NCI-H1436 treated with DMSO at 0.1 percent for 48 hours (cell line): ENCODE data around the gene PPM1L.

Experiments used
- DNase-seq: peaks from one replicate; lab custom pipeline; 2025; lab: John Stamatoyannopoulos, UW

The PPM1L gene

DNA sequence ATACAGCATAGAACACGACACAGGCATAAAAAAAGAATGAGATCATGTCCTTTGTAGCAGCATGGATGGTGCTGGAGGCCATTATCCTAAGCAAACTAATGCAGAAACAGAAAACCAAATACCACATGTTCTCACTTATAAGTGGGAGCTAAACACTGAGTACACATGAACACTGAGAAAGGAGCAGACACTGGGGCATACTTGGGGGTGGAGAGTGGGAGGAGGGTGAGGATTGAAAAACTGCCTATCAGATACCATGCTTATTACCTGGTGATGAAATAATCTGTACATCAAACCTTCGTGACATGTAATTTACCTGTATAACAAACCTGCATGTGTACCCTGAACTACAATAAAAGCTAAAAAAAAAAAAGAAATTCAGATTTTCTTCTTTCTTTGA lies 100.4 kb downstream of the PPM1L start:
- DNase-seq: no peak

DNA sequence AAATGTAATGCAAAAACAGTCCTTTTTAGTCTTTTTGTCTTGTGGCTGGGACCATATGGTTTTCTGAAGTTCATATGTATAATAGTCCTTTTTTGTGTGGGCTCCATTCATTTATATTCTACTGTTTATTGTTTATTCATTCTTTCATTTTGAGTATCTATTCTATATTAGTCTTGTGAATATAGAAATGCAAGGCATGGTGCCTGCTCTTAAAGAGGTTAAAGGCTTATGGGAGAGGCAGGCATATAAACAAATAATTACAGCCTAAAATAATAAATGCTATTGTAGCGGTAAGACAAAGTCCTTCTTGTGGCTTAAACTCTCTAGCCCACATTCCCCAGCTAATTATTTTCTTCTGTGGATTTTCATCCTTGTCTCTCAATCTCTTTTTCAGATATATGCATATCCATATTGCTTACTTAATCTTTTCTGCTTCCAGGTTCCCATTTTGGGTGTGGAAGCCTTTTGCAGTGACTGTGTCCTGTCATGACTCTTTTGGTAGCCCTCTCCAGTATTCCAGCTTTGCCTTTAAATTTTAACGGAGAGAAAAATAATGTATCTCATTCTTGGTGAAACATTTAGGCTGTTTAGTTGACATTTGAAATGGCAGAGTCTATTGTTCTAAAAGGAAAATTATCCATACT lies 101.6 kb downstream of the PPM1L start:
- no peak for DNase-seq

DNA sequence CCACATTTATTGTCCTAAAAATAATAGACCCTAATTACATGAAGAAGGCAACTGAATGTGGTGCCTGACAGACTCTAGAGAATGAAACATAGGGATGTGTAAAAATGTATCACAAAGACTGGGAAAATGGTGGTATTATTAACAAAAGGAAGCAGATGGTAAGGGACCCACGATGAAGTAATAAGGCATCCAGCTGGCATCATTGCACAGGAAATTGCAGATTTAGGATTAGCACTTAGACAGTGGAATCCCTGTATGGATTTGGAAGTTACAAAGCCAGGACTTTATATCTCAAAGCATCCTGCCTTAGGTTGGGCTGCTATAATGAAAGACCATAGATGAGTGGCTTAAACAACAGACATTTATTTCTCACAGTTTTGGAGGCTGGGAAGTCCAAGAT lies 104.3 kb downstream of the PPM1L start:
- DNase-seq: no peak

DNA sequence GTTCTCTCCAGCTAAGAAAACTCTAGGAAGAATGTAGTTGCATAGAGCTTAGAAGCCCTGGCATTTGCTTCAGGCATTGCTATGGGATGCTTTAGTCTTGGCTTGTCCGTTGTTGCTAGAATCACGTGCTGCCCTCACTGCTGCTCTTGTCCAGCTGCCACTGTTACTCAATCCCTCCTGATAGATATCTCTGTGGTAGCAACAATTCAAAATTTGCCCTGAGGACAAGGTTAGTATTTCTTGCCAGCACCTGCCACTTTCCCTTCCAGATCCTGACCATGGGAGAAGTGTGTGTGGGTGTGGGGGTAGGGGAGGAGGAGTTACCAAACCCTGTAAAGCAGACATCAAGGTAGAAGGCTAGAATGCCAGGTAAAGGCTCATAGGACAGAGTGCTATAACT lies 113.8 kb downstream of the PPM1L start:
- no peak for DNase-seq

DNA sequence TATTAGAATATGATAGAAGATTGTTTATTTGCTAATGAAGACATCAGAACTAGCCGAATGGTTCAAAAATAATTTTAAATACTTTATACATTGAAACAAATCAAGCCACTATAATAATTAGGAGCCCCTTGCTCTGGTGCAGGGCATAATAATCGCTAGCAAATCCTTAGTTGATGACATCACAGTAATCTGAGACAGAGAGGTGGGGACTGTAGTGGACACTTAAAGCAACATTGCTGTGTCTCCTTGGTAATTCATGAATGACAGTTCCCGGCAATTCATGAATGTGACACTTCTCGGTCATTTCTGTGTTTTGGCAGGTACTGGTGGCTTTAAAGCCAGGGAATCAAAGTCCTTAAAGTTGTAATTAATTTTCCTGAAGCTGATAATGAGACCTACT lies 114.3 kb downstream of the PPM1L start:
- DNase-seq: peak; percentile 43

DNA sequence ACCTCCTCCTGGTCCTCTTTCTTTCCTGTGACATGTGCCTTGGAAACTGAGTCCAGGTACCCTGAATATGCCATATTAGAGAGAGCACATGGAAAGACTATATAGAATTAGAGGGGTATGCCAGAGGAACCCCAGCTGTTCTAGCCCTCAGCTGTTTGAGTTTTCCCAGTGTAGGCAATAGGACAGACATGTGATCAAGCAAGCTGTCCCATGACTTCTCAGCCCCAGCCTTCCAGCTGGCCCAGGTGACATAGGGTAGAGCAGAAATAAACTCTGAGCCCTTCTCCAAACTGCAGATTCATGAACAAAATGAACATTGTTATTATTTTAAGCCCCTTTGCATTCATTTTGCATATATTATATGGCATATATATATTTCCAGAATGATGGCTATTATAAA lies 118.7 kb downstream of the PPM1L start:
- no peak for DNase-seq

DNA sequence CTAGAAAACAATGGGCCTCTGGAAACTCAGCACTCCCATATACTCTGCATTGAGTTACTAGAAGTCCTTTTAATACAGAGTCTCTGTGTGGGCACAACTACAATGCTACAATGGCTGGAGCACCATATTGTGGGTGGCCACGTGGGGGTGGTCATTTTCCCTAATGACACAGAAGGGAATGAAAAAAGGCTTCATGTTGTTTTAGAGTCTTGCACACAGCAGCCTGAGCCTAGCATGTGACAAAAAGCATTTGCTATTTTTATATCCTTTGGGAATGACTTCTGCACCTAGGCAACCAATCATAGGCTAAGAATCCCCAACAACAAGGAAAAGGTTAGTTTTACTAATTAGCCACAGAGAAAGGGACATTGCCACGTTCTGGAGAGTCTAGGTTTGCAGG lies 120.6 kb downstream of the PPM1L start:
- DNase-seq: no peak

DNA sequence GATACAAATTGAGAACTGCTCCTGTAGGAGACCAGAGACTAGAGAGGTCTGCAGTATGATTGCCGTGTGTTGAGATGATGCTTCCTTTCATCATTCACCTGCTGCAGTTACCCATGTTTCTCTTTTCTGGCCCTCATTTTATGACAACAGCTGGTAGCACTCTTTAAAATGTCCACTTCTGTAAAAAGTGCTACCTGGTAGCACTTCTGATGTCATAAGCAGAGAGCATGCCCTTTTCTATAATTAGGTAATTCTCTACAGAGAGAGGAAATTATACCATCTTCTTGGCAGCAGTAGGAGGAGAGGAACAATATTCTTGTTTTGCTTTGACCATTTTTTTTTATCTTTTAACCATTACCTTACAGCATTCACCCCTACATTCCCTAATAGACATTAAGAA lies 123.8 kb downstream of the PPM1L start:
- no peak for DNase-seq

DNA sequence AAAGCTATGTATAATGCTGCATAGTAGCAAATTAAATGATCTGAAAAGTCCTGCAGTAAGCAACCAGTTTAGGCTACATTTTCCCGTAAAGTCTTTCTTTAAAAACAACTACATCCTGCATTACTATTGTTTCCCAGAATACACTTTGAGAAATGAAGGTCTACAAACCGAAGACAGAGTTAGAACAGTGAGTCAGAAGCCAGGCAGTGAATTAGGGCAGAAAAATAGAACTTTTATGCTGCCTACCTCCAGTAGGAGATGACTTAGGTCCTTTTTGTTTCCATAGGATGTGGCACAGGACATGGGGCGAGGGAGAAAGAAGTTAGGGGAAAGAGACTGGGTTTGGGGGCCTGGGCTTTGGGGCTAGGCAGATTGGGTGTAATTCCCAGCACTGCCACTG lies 127.3 kb downstream of the PPM1L start:
- DNase-seq: no peak

DNA sequence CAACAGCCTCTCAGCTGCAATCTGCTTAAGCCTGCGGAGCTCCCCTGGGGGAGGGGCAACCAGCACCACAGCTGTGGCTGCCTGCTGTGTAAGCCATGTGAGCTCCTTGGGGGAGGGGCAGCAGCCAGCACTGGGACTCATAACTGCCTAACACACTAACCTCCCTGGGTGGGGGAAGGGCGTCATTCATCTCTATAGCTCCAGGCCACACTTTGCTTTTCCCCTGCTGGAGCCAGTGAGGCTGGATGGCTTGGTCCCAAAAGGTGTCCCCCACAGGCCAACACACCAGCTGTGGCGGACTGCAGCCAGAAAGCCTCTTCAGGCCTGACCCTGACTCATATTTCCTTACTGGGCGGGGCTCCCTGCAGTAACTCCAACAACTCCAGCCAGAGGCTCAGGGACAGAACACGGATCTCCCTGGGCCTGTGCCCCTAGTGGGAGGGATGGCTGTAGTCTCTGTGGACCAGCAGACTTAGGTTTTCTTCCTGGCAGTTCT lies 129.8 kb downstream of the PPM1L start:
- peak; percentile 19 for DNase-seq

DNA sequence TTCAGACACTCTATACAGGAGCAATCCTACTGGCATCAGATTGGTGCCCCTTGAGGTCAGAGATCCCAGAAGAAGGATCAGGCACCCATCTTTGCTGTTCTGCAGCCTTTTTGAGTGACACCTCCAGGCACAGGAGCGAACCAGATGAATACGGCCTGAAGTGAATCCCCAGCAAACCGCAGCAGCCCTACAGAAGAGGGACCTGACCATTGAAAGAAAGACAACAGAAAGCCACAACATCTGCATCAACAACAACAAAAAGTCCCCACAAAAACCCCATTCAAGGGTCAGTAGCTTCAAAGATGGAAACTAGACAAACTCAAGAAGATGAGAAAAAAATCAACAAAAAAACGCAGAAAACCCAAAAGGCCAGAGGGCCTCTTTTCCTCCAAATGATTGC lies 130.4 kb downstream of the PPM1L start:
- no peak for DNase-seq

DNA sequence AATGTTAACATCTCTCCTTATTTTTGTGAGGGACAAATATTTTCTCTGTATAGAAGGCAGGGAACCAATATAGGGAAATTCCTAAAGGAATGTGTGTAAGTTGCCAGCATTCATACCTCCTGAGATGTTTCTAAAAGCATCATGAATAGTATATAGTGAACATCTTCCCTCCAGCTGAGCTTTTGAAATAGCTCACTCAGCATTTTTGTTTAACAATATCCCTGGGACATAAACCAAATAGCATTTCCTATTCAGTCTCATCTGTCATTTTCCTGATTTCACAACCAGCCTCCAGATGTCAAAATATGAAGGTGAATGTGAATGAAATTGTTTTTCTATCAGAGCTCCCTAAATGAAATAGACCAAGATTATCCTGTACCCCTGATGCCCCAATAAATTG lies 137.2 kb downstream of the PPM1L start:
- DNase-seq: no peak

DNA sequence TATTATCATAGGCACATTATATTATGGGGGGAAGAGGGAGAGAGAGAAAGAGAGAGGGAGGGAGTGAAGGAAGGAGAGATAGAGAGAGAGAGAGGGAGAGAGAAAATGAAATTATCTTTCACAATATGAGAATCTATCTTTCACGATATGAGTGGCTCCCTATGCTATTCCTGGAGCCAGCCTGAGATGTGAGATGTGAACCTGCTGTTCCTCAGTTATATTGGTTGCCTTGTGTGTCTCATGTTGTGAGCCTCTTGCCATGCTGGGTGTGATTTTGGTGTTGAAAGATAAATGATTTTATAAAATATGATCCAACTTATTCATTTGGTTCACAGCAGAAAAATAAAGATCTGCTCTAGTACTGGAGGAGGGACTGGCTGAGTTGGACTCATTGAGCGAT lies 148.7 kb downstream of the PPM1L start:
- no peak for DNase-seq

DNA sequence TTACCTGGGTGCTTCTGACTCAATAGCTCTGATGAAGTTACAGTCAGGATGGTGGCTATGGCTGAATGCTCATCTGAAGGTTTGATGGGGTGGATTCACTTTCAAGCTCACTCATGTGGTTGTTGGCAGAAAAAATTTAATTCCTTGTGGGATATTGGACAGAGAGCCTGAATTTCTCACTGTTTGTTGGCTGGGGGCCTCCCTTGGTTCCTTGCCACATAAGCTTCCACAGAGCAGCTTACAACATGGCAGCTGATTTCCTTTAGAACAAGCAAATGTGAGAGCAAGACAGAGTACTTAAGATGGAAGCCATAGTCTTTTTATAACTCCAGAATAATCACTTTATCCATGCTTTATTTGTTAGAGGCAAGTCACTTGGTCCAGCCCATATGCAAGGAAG lies 150.6 kb downstream of the PPM1L start:
- no peak for DNase-seq

DNA sequence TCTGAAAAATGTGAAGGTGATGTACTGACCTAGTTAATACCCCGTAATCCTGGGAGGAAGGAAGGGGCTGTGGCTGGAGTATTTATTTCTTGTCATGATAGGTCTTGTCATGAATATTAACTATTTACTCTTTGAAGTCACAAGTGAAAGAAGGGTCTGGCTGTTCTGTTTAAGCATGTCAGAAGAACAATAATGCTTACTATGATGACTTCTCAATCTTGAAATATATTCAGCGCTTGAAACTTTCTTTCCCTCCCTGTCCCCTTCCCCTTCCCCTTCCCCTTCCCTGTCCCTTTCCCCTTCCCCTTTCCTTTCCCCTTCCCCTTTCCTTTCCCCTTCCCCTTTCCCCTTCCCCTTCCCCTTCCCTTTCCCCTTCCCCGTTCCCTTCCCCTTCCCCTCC lies 153.9 kb downstream of the PPM1L start:
- DNase-seq: no peak

DNA sequence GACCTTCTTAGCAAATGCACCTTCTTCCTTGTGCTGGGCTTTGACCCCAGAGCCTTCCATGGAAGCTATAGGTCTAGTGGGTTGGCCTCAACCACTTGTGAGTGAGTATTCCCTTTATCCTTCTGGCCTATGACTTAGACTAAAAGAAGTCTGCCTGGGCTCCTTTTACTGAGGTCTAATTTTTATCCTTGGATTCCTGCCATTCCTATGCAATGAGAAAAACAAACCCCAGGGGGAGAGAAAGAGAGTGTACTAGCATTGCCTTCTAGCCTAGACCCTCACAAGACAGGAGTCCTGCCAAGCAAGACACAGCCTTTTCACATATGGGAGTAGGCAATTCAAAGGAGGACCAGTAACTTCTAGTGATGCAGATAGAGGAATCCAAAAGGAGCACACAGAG lies 155.4 kb downstream of the PPM1L start:
- no peak for DNase-seq

DNA sequence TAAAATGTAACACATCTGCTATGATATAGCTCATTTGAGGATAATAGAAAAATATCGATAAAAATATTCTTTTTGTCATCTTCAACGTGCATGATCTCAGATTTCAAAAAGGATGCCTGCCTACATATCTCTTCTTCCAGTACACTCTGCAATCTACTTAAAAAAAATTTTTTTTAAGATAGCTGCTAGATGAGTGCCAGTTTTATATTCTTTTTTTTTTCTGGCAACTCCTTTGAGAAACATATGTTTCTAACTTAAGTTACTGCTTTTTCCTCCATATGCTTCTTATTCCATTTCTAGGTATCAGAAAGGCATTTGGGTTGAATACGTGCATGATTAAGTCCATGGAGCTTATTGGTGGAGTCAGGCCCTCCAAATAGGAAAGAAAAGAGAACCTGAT lies 160.4 kb downstream of the PPM1L start:
- DNase-seq: no peak

DNA sequence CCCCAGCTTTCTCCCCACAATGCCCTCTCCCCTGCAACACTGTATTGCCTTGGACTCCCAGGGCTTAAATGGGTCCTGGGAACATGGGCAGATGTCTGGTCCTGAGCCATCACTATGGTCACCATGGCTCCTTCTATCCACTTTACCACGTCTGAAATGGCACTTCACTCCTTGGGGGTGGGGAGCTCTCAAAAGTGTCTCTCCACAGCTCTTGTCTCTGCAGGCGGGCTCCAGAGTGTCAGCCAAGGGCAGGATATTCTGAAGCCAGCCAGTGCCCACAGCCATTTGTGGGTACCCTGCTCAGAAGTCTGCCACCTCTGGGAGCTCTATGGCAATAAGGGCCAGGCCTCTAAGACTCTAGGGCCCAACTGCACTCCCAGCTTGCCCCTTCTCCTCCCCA lies 163.9 kb downstream of the PPM1L start:
- no peak for DNase-seq

DNA sequence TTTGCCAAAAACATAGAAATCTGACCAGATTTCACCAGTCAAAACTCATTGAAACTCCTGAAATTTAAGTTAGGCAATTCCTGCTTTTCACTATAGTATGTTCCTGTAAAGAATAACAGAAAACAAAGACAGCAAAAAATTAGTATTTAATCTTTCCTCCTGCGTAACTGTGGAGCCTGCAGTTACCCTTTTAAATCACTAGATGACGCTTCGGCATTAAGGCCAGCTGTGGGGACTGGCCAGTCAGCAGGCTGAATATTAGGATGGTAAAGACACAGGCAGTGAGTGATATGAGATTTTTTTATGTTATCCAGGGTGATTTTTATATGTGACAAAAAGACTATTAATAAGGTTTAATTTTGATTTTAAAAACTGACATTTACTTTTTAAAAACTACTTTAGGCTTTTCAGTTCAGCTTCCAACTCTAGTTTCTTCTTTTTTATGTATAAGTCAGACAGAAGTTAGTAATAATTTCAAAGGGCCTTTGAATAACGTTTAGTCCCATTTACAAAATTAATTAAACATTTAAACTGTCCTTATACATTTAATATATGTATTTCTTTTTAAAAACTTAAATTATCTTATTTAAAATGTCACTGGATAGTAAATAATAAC lies 165.1 kb downstream of the PPM1L start:
- no peak for DNase-seq

DNA sequence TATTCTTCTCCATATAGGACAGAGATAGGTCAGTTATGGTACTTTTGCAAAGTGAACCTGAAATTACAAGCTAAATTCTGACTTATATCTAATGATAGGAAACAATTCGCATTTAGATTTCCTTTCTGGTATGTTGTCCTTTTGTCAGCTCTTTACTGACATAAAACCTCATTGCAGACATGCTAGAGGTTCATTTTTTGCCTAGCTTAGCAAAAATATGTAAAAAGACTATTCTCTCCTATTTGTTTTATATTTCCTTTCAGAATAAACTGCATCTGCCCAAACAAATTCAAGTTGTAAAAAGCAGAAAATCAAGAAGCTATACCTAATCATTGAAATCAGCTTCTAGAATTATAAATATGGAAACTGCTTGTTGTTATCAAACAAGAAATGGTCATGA lies 168.7 kb downstream of the PPM1L start:
- DNase-seq: no peak

DNA sequence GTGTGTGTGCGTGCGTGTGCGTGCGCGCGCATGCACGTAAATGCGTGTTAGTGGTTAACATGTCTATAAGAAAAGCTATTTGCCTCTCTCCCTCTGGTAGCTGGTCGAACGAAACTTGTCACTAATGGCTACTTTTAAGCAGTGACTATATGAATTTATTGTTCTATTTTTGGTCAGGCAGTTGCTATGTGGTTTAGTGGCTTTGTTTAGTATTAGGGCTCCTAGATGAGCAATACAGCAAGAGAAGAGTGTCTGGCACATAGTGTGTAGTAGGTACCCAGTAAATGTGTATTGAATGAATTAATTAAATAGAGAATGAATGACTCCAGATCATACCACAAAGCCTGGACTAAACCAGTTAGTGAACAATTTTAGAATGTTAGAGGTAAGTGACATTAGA lies 171.6 kb downstream of the PPM1L start:
- no peak for DNase-seq

DNA sequence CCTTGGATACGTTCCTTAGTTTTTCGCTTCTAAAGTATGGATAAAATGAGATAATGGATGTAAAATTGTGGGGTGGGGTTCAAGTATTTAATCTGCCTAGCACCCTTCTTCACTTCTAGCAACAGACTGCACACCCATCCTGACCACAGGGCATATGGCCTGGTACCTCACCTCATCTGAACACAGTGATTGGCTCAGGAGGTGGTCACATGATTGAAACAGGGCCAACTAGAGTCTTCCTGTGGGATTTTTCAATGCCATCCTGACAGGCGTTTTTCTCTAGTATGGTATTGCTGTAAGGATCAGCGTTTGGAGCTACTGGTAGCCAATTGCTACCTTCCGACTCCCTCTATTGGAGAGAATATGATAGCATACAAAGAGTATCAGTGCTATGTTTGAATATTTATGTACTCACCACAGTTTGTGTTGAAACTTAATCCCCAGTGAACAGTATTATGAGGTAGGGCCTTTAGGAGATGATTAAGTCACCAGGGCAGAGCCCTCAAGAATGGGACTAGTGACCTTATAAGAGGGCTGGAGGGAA lies 172.2 kb downstream of the PPM1L start:
- peak; percentile 32 for DNase-seq

DNA sequence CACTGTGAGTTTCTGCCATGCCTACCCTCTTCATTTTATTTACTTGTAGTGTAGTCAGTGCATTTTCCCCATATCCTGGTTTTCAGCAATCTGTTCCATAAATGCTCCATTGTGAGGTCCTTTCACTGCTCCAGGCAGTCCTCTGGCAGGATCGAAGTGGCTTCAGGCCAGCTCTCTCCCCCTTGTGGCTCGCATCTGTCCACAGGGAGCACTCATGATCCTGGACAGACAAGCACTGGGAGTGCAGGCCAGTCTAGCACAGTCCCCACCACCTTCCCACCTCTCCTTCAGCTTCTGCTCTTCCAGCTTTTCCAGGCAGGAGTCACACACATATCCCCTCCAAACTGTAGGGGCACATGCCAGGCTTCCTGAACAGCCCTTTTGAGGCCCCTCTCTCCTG lies 173.6 kb downstream of the PPM1L start:
- DNase-seq: no peak

DNA sequence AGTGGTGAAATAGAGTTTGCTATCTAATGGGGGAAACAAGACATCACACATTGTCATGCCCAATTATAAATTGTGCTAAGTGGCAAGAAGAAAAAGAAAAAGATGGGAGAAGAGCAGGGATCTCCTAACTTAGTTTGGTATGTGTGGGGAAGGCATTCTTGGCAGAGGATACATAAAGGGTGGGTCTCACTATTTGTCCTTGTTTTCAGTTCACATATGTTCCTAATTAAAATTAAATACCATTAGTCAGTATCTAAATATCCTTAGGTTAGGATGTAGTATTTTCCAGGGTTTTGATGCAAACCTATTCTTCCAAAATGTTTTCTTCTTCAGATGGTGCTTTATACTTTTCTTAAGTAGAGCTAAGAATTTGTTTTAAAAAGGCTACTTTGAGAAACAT lies 175.4 kb downstream of the PPM1L start:
- no peak for DNase-seq
